H1 (cell line): ENCODE measurements around the gene DEPP1.

Source experiments
- CTCF ChIP-seq, 3 experiments: IDR thresholded peaks; 1 replicate in 2 of 3; 2 replicates in 1 of 3; pipeline versions ENCODE4 v1.5.1 to v1.6.1; 2011; ENCODE audit warnings: low read length in 3 of 3, mild to moderate bottlenecking in 3 of 3, inconsistent platforms in 2 of 3, low read depth in 1 of 3, moderate library complexity in 1 of 3; ENCODE audit not compliant: insufficient read depth in 1 of 3; ENCODE audit errors: control extremely low read depth in 1 of 3
- EP300 ChIP-seq, 2 experiments: IDR thresholded peaks; 1 replicate in 1 of 2; 2 replicates in 1 of 2; pipeline ENCODE4 v1.6.1; 2011 to 2012; ENCODE audit warnings: low read depth in 2 of 2, low read length in 2 of 2, mild to moderate bottlenecking in 2 of 2, borderline replicate concordance in 1 of 2, inconsistent platforms in 1 of 2, moderate library complexity in 1 of 2
- EZH2 ChIP-seq: fragments of 200-600 bp; sonication (generic); IDR thresholded peaks from 2 replicates; pipeline ENCODE4 v1.7.1; 2012; ENCODE audit warnings: low read depth, mild to moderate bottlenecking, moderate library complexity, low read length, inconsistent platforms; ENCODE audit not compliant: severe bottlenecking
- POLR2A ChIP-seq, 2 experiments: IDR thresholded peaks; 1 replicate in 1 of 2; 2 replicates in 1 of 2; pipeline ENCODE4 v1.6.1; 2011; ENCODE audit warnings: low read depth in 2 of 2, low read length in 2 of 2, mild to moderate bottlenecking in 2 of 2; ENCODE audit errors: control extremely low read depth in 1 of 2
- SRF ChIP-seq: IDR thresholded peaks from 2 replicates; pipeline ENCODE4 v1.6.1; 2011; ENCODE audit warnings: mild to moderate bottlenecking, low read depth, low read length, moderate library complexity
- TAF1 ChIP-seq: IDR thresholded peaks from 2 replicates; pipeline ENCODE4 v1.6.1; 2011; ENCODE audit warnings: mild to moderate bottlenecking, low read depth, low read length

DNA sequence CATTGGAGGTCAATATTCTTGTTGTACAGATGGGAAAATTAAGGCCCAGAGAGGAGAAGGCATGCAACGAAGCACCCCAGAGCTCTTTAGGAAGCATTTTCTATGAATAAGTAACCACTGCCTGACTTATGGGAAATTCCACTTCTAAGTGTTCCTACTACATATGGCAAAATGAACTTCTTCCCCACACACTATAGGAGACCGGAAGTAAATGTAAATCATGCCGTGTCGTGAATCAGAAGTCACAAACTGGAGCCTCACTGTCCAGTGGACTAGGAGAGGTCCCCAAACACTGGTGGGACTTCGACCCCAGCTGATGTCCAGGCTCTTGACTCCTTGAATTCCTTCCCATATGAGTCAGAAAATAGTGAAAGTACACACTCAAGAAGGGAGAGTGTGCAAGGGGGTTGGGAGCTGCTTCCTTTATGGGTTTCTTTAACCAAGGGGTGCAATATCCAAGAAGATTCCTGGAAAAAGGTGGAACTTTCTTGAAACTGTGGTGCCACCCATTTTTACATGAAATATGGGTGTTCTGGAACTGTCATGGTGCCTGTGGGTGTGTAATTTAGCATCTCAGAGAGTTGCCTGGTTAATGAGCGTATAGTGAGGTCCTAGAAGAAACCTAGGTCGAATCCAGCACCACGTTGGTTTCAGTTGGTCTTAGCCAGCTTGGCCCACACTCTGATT lies 12.3 kb downstream of the DEPP1 start:
- no peak for TF ChIP-seq POLR2A (IDR thresholded peaks at IDR 0.05; ENCODE audit: control extremely low read depth in 1 of 2, low read depth in 2 of 2, low read length in 2 of 2)
- TF ChIP-seq EP300 (IDR thresholded peaks at IDR 0.05; ENCODE audit: borderline replicate concordance in 1 of 2, low read depth in 2 of 2, low read length in 2 of 2) = no peak
- no peak for TF ChIP-seq CTCF (IDR thresholded peaks at IDR 0.05; ENCODE audit: control extremely low read depth in 1 of 3, insufficient read depth in 1 of 3, low read depth in 1 of 3, low read length in 3 of 3)
- no peak for TF ChIP-seq SRF
- TF ChIP-seq TAF1 = no peak
- TF ChIP-seq EZH2 = no peak
